Breast epithelium (tissue), 3 donors: ENCODE results near the gene DDX28.

Experiments used
- POLR2A ChIP-seq: fragments of 450-650 bp; IDR thresholded peaks from one replicate; pipeline ENCODE4 v1.6.1; 2016; ENCODE audit warnings: antibody characterized with exemption, mild to moderate bottlenecking, moderate library complexity
- TF ChIP-seq, protein P1 (sequence below), 3 donors: fragments of 450-650 bp; IDR thresholded peaks; one replicate each; pipeline ENCODE4 v1.5.1; 2016 to 2017; ENCODE audit warnings: antibody characterized with exemption in 3 of 3, mild to moderate bottlenecking in 3 of 3, moderate library complexity in 3 of 3

DNA sequence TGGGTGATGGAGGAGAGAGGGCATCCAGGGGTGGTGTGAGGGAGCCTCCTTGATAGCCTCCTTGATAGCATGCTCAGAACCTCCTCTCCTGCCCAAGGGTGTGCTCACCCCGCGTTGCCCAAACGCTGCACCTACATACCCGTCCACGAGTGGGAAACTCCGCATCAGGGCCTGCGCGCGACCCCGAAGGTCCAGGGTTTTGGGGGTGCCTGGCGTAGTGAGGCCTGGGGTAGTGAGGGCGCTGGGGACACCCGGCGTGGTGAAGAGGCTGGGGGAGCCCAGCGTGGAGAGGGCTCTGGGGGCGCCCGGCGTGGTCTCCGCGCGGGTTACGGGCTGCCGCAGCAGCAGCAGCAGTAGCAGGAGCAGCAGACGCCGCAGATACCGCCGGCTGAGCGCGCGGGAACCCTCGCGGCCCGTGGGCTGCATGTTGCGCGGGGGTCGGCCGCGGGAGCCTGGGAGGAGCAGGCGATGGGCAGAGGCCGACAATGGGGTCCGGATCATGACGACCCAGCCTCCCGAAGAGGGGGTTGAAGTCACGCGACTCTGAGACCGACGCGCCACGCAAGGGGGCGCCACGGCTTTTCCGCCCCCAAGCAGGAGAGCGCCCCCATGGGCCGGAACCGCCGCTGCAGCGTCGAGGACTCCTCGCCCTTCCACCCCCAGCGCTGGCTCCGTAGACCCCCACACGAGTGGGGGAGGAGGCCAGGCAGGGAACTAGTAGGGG lies 42.9 kb downstream of the DDX28 start, which contains the start of gene DPEP3:
- TF ChIP-seq, protein P1, sequence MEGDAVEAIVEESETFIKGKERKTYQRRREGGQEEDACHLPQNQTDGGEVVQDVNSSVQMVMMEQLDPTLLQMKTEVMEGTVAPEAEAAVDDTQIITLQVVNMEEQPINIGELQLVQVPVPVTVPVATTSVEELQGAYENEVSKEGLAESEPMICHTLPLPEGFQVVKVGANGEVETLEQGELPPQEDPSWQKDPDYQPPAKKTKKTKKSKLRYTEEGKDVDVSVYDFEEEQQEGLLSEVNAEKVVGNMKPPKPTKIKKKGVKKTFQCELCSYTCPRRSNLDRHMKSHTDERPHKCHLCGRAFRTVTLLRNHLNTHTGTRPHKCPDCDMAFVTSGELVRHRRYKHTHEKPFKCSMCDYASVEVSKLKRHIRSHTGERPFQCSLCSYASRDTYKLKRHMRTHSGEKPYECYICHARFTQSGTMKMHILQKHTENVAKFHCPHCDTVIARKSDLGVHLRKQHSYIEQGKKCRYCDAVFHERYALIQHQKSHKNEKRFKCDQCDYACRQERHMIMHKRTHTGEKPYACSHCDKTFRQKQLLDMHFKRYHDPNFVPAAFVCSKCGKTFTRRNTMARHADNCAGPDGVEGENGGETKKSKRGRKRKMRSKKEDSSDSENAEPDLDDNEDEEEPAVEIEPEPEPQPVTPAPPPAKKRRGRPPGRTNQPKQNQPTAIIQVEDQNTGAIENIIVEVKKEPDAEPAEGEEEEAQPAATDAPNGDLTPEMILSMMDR (IDR thresholded peaks at IDR 0.05): no peak
- no peak for TF ChIP-seq POLR2A
